H9 (cell line): ENCODE results near the gene TMEM200C. TPM values are rescaled to one million over a fixed set of nuclear protein-coding genes. Genes with fewer than 3 reads are reported as not detected.

Source experiments
- DNase-seq: peaks from one replicate; pipeline ENCODE4 v3.0.0-alpha.2; 2017
- H2AFZ ChIP-seq: one replicate; pipeline ENCODE4 v1.6.1; 2013; ENCODE audit warnings: mild to moderate bottlenecking, low read length, control low read depth, moderate library complexity
- H2AK5ac ChIP-seq: 2 replicates; pipeline ENCODE4 v1.6.1; 2013; ENCODE audit warnings: low read length, control low read depth, mixed read lengths; ENCODE audit not compliant: insufficient read length
- H2BK120ac ChIP-seq: one replicate; pipeline ENCODE4 v1.6.1; 2013; ENCODE audit warnings: low read depth, mild to moderate bottlenecking, low read length, control low read depth, inconsistent platforms; ENCODE audit not compliant: poor library complexity, severe bottlenecking
- H2BK12ac ChIP-seq: 2 replicates; pipeline ENCODE4 v1.6.1; 2013; ENCODE audit warnings: low read length, control low read depth, mixed read lengths, low read depth; ENCODE audit not compliant: insufficient read length
- H2BK15ac ChIP-seq: 2 replicates; pipeline ENCODE4 v1.6.1; 2013; ENCODE audit warnings: low read depth, low read length, control low read depth
- H2BK20ac ChIP-seq: one replicate; pipeline ENCODE4 v1.6.1; 2013; ENCODE audit warnings: low read depth, mild to moderate bottlenecking, low read length, control low read depth, inconsistent platforms; ENCODE audit not compliant: poor library complexity, severe bottlenecking
- H2BK5ac ChIP-seq: 2 replicates; pipeline ENCODE4 v1.6.1; 2013; ENCODE audit warnings: low read length, control low read depth, mixed read lengths; ENCODE audit not compliant: insufficient read length
- H3K14ac ChIP-seq: 2 replicates; pipeline ENCODE4 v1.6.1; 2013; ENCODE audit warnings: low read length, control low read depth; ENCODE audit not compliant: insufficient read depth
- H3K18ac ChIP-seq: 2 replicates; pipeline ENCODE4 v1.6.1; 2013; ENCODE audit warnings: low read depth, mild to moderate bottlenecking, mixed read lengths, low read length, control low read depth; ENCODE audit not compliant: insufficient read length
- H3K23ac ChIP-seq: 2 replicates; pipeline ENCODE4 v1.6.1; 2013; ENCODE audit warnings: low read length, control low read depth, mixed read lengths, low read depth; ENCODE audit not compliant: insufficient read length
- H3K23me2 ChIP-seq: 2 replicates; pipeline ENCODE4 v1.6.1; 2013; ENCODE audit warnings: low read depth, mild to moderate bottlenecking, mixed read lengths, low read length, control low read depth; ENCODE audit not compliant: insufficient read length, poor library complexity, severe bottlenecking
- H3K27ac ChIP-seq: 2 replicates; pipeline ENCODE4 v1.5.1; 2013; ENCODE audit warnings: low read length, control low read depth, mixed read lengths, low read depth; ENCODE audit not compliant: insufficient read length
- H3K27me3 ChIP-seq: 2 replicates; pipeline ENCODE4 v1.6.1; 2013; ENCODE audit warnings: low read length, control low read depth, inconsistent platforms; ENCODE audit not compliant: insufficient read depth
- H3K4ac ChIP-seq: 2 replicates; pipeline ENCODE4 v1.6.1; 2013; ENCODE audit warnings: low read depth, mild to moderate bottlenecking, control low read depth, inconsistent platforms, low read length, moderate library complexity
- H3K4me1 ChIP-seq: 2 replicates; pipeline ENCODE4 v1.6.1; 2013; ENCODE audit warnings: low read length, control low read depth, inconsistent platforms; ENCODE audit not compliant: insufficient read depth
- H3K4me2 ChIP-seq: 2 replicates; pipeline ENCODE4 v1.6.1; 2013; ENCODE audit warnings: low read length, control low read depth, mixed read lengths; ENCODE audit not compliant: insufficient read length, insufficient read depth
- H3K56ac ChIP-seq: 2 replicates; pipeline ENCODE4 v1.6.1; 2013; ENCODE audit warnings: low read depth, mild to moderate bottlenecking, mixed read lengths, low read length, control low read depth; ENCODE audit not compliant: insufficient read length
- H3K79me1 ChIP-seq: 2 replicates; pipeline ENCODE4 v1.6.1; 2013; ENCODE audit warnings: low read depth, mild to moderate bottlenecking, moderate library complexity, low read length, control low read depth, inconsistent platforms; ENCODE audit not compliant: insufficient read depth, poor library complexity, severe bottlenecking
- H3K79me2 ChIP-seq: 2 replicates; pipeline ENCODE4 v1.6.1; 2013; ENCODE audit warnings: low read length, control low read depth, inconsistent platforms; ENCODE audit not compliant: insufficient read depth
- H3K9ac ChIP-seq: 2 replicates; pipeline ENCODE4 v1.6.1; 2013; ENCODE audit warnings: low read length, control low read depth, mixed read lengths; ENCODE audit not compliant: insufficient read length; ENCODE audit errors: extremely low read depth
- H3K9me3 ChIP-seq: one replicate; pipeline ENCODE4 v1.6.1; 2013; ENCODE audit warnings: low read depth, low read length, inconsistent platforms; ENCODE audit not compliant: control insufficient read depth
- H3T11ph ChIP-seq: one replicate; pipeline ENCODE4 v1.6.1; 2013; ENCODE audit warnings: mild to moderate bottlenecking, low read length, control low read depth, inconsistent platforms
- H4K20me1 ChIP-seq: one replicate; pipeline ENCODE4 v1.6.1; 2013; ENCODE audit not compliant: control insufficient read depth, insufficient read length, insufficient read depth
- H4K5ac ChIP-seq: 2 replicates; pipeline ENCODE4 v1.6.1; 2013; ENCODE audit warnings: low read depth, mild to moderate bottlenecking, mixed read lengths, low read length, control low read depth; ENCODE audit not compliant: insufficient read length
- H4K8ac ChIP-seq: replicated peaks from 2 replicates; pipeline ENCODE4 v1.6.1; 2013; ENCODE audit warnings: low read length, control low read depth, mixed read lengths, low read depth; ENCODE audit not compliant: insufficient read length
- H4K91ac ChIP-seq: 2 replicates; pipeline ENCODE4 v1.6.1; 2013; ENCODE audit warnings: low read depth, mild to moderate bottlenecking, moderate library complexity, mixed read lengths, low read length, control low read depth; ENCODE audit not compliant: insufficient read length
- H3K27ac Mint-ChIP-seq, 3 experiments: 2 replicates in 2 of 3; 3 replicates in 1 of 3; pipeline ENCODE4 v1.8.0; 2020 to 2021; ENCODE audit warnings: mixed read lengths in 3 of 3, mild to moderate bottlenecking in 1 of 3, moderate library complexity in 1 of 3
- H3K27me3 Mint-ChIP-seq: 2 replicates; pipeline ENCODE4 v1.8.0; 2021; ENCODE audit warnings: low read depth, mild to moderate bottlenecking, moderate library complexity, mixed read lengths
- H3K36me3 Mint-ChIP-seq, 3 experiments: 2 replicates in 2 of 3; 3 replicates in 1 of 3; pipeline ENCODE4 v1.8.0; 2020 to 2021; ENCODE audit warnings: low read depth in 3 of 3, mixed read lengths in 3 of 3; ENCODE audit not compliant: insufficient read depth in 1 of 3
- H3K4me1 Mint-ChIP-seq, 2 experiments: 2 replicates each; pipeline ENCODE4 v1.8.0; 2020; ENCODE audit warnings: mixed read lengths in 2 of 2
- H3K4me3 Mint-ChIP-seq, 2 experiments: 2 replicates in 1 of 2; 3 replicates in 1 of 2; pipeline ENCODE4 v1.8.0; 2020 to 2021; ENCODE audit warnings: mild to moderate bottlenecking in 2 of 2, mixed read lengths in 2 of 2, moderate library complexity in 1 of 2
- H3K9me3 Mint-ChIP-seq, 2 experiments: 2 replicates in 1 of 2; 3 replicates in 1 of 2; pipeline ENCODE4 v1.8.0; 2020; ENCODE audit warnings: mild to moderate bottlenecking in 2 of 2, mixed read lengths in 2 of 2, moderate library complexity in 1 of 2
- CTCF ChIP-seq: fragments of 200-600 bp; sonication (generic); conservative IDR thresholded peaks from 3 replicates; pipeline ENCODE4 v1.8.0; 2021; ENCODE audit warnings: antibody characterized with exemption, mild to moderate bottlenecking
- total RNA-seq: library from RNA; stranded (reverse); gene quantifications from 2 replicates; pipeline ENCODE4 v1.2.1, GENCODE V29; 2021

The TMEM200C gene
- total RNA-seq, 1 experiment from 2014 or later, result 6.3 TPM

DNA sequence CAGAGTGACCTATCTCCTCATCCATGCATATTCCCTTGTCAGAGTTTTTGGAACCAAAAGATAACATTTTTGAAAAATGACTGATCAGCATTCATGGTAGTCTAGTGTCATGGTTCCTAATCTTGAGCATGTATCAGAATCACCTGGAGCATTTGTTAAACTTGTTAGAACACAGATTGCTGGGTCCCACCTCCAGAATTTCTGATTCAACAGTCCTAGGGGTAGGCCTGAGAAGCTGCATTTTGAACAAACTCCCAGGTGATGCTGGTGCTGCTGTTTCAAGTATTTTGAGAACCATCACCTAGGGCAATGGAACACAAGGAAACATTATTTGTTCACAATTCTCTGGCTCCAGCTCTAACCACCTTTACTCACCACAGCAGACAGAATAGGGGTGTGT, 21.0 kb downstream of the TMEM200C start:
- no peak overlapping the region for H3K56ac ChIP-seq
- H4K8ac ChIP-seq, result no peak overlapping the region
- Mint-ChIP-seq H3K27me3 (no peaks in the 10 kb centered on the region; the same call in none of the 2 replicates), H3K4me1 (no peaks in the 10 kb centered on the region), H3K27ac (no peak overlapping the region; a peak in 1 of 7 replicates), H3K4me3 (no peak overlapping the region), H3K36me3 (no peaks in the 10 kb centered on the region), H3K9me3 (no peaks in the 10 kb centered on the region)
- no peaks in the 10 kb centered on the region for H3K9me3 ChIP-seq
- H3K4ac ChIP-seq, result no peak overlapping the region
- no peak overlapping the region for H2BK20ac ChIP-seq
- TF ChIP-seq CTCF, result no peak
- no peak overlapping the region for H4K5ac ChIP-seq
- H3T11ph ChIP-seq, result no peak overlapping the region
- H3K4me2 ChIP-seq, result no peak overlapping the region
- no peak overlapping the region for H2BK15ac ChIP-seq
- no peaks in the 10 kb centered on the region for H3K79me1 ChIP-seq
- no peaks in the 10 kb centered on the region for H4K20me1 ChIP-seq
- no peak overlapping the region for H3K18ac ChIP-seq
- no peak overlapping the region for H3K27ac ChIP-seq
- H3K4me1 ChIP-seq, result no peaks in the 10 kb centered on the region
- H4K91ac ChIP-seq, result no peak overlapping the region
- no peaks in the 10 kb centered on the region for H3K79me2 ChIP-seq
- no peak overlapping the region for H2BK5ac ChIP-seq
- H3K14ac ChIP-seq, result no peak overlapping the region
- H2AK5ac ChIP-seq, result no peak overlapping the region
- no peak overlapping the region for H2BK12ac ChIP-seq
- no peak overlapping the region for H3K9ac ChIP-seq
- no peak overlapping the region for H3K23ac ChIP-seq
- DNase-seq, result no peak
- H3K27me3 ChIP-seq, result no peaks in the 10 kb centered on the region
- H3K23me2 ChIP-seq, result no peaks in the 10 kb centered on the region
- no peak overlapping the region for H2BK120ac ChIP-seq
- H2AFZ ChIP-seq, result no peak overlapping the region
